GM13976 (cell line): Measurements from ENCODE around the gene ZNF827.

Experiments
- DNase-seq: peaks from one replicate; pipeline ENCODE4 v3.0.0; 2012; ENCODE audit warnings: low spot score
- in situ Hi-C: fragments of 300-500 bp; cut with MboI; formaldehyde crosslinking; loops from one replicate; pipeline ENCODE4 v1.12.0; 2022; ENCODE audit warnings: low sequenced_read_pairs, mixed read lengths, inconsistent platforms; ENCODE audit not compliant: unreplicated experiment
- TF ChIP-seq, protein P1 (sequence below): IDR thresholded peaks from 2 replicates; pipeline ENCODE4 v1.5.1; 2012; ENCODE audit warnings: borderline replicate concordance, mild to moderate bottlenecking; ENCODE audit not compliant: insufficient read depth; ENCODE audit errors: extremely low read depth, missing control alignments, control extremely low read depth

The ZNF827 gene

DNA sequence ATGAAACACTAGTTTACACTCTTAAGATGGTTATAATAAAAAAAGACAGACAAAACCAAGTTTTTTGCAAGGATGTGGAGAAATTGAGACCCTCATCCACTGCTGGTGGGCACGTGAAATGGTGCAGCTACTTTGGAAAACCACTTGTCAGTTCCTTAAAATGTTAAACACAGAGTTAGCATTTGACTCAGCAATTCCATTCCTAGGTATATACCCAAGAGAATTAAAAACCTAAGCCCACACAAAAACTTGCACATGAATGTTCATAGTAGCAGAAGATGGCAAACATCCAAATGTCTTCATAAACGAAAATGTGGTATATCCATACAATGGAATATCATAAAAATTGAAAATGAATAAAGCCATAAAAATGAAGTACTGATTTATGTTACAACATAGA is 75.4 kb downstream of the ZNF827 start:
- TF ChIP-seq, protein P1, sequence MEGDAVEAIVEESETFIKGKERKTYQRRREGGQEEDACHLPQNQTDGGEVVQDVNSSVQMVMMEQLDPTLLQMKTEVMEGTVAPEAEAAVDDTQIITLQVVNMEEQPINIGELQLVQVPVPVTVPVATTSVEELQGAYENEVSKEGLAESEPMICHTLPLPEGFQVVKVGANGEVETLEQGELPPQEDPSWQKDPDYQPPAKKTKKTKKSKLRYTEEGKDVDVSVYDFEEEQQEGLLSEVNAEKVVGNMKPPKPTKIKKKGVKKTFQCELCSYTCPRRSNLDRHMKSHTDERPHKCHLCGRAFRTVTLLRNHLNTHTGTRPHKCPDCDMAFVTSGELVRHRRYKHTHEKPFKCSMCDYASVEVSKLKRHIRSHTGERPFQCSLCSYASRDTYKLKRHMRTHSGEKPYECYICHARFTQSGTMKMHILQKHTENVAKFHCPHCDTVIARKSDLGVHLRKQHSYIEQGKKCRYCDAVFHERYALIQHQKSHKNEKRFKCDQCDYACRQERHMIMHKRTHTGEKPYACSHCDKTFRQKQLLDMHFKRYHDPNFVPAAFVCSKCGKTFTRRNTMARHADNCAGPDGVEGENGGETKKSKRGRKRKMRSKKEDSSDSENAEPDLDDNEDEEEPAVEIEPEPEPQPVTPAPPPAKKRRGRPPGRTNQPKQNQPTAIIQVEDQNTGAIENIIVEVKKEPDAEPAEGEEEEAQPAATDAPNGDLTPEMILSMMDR, result no peak
- in situ Hi-C loops, result no loop called here
- no peak for DNase-seq

DNA sequence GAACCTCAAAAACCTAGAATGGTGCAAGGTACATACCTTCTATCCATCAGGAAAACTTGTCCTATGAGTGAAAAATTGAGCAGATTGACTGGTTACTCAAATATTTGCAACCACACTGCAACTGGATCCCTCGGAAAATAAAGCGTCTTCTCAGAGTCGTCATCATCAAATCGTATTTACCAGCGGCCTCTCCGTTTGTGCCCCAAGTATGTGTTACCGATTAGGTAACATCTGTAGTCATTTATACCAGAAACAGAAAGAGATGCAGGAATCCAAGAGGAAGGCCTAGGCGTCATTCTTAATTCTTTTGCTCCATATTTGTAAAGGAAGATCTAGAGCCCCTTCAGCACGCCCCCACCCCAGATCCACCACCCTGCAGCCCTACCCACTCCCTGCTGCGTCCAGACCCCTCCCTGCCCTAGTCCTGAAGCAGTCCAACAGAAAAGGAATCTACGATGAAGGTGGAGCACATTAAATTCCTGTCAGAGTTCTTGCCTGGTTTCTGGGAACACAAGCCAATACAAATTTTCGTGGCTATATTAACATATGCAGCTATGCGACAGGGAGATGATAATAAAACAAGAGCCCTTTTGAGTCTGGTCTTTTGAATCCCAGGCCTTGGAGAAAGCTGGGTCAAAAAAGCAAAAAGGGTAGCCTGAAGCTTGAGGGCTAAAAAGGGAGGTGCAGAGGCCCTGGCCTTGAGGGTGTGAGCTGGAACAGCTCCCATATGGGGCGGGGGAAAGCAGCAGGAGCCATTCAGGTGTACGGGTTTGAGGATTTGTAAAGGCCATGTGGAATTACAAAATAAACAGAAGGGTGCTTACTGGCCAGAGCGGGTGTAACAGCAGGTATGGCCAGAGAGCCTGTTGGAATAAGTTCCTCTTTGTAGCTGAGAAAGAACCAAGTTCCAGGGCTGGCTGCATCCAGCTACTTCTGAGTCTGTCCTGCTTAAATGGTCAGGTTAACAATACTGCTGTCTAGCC is 77.0 kb downstream of the ZNF827 start:
- in situ Hi-C loops, result no loop called here
- DNase-seq, result no peak
- TF ChIP-seq, protein P1, result no peak

DNA sequence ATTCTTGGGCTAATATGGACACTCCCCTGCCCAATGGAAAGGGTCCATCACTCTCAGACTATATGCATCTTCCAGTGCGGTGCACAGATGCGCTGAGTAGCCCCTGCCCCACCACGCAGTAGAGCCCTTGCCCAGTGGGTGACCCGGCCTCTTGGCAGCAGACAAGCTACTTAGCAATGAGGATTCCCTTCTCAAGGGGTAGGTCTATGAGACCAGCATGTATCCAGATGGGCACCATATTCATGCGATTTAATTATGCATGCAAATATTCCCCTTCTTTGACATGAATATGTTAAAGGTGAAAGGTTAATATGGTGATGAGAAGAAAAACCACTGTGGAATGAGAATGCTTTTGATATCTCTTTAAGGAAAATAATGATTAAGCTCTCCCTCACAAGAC is 77.7 kb downstream of the ZNF827 start:
- TF ChIP-seq, protein P1, result no peak
- in situ Hi-C loops, result no loop called here
- DNase-seq, result no peak

DNA sequence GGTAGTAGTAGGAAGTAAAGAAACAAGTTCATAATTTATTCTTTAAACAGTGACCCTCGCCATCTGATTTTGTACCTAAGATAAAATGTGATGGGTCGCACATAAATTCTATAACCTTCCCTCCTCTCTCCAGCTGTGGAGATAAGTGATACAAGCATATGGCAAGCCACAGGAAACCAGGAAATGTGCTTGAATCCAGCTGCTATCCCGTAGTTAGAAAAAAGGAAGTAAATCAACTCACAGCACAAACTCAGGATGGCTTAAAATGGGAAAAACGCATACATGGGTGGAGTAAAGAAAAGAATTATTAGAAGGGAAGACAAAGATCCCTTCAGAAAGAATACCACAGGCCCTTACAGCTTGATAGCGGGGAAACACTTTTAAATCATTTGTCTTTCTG is 78.2 kb downstream of the ZNF827 start:
- in situ Hi-C loops, result no loop called here
- DNase-seq, result no peak
- TF ChIP-seq, protein P1, result no peak

DNA sequence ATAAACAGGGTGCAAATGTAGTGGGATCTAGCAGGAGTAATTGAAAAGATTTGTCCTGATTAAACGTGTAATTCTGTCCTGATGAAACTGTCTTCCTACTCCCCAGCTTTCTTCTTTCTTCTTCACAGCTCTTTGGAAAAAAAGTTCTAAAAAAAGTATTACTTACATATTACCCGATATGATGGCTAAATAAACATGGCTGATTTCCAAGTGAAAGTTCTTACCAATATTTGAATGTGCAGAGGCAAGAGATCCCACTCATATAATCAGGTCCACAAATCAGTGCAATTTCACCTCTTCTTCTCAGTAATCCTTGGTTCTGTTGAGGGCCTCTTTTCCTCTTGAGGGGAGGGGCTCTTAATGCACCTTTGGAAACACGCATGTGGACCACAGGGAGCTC is 78.7 kb downstream of the ZNF827 start:
- in situ Hi-C loops, result no loop called here
- TF ChIP-seq, protein P1, result no peak

DNA sequence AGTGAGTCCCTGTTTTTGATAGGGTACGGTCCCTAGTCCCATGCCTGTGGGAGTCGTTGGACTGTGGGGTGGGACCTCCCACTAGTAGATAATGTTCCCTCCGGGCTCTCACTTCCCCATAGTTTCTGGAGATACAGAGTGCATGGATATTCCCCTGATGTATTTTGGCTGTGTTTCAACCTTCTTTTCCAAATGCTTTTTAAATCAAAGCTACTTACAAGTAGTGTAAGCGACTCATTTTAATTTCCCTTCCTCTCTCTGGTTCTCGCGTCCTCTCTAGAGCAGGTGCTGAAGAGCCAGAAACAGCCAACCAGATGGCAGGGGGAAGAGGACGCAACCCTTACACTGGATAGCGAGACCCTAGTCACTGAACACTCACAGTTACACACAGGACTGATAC is 79.2 kb downstream of the ZNF827 start:
- TF ChIP-seq, protein P1, result no peak
- in situ Hi-C loops, result no loop called here
- no peak for DNase-seq

More for the DNA sequence above, 78.7 kb downstream of the ZNF827 start:
- no peak for DNase-seq
